ENCODE measurements around the gene RASSF8. TPM values are rescaled to one million over a fixed set of nuclear protein-coding genes. Genes with fewer than 3 reads are reported as not detected.

RASSF8 gene
- total RNA-seq, 1 experiment from 2014 or later, result 21.2 TPM

GRCh38 chr12:25960961-25961360 is 2.5 kb downstream of the RASSF8 start:
- DNase-seq (ENCODE audit: low spot score), result no peak

- DNase-seq (ENCODE audit: low spot score), result no peak
These were observed 4.5 kb downstream of the RASSF8 start for GRCh38 chr12:25962932-25963525.

- DNase-seq (ENCODE audit: low spot score), result no peak
These were observed 7.2 kb downstream of the RASSF8 start for GRCh38 chr12:25965682-25966081.

GRCh38 chr12:25970082-25970481 is 11.6 kb downstream of the RASSF8 start:
- peak; percentile 63 for DNase-seq (ENCODE audit: low spot score)

GRCh38 chr12:25970916-25971653 is 12.6 kb downstream of the RASSF8 start:
- no peak for DNase-seq (ENCODE audit: low spot score)

GRCh38 chr12:25971654-25972041 is 13.2 kb downstream of the RASSF8 start:
- DNase-seq (ENCODE audit: low spot score), result no peak

- DNase-seq (ENCODE audit: low spot score), result no peak
These were observed 14.3 kb downstream of the RASSF8 start for GRCh38 chr12:25972783-25973182.

- no peak for DNase-seq (ENCODE audit: low spot score)
These were observed 16.7 kb downstream of the RASSF8 start for GRCh38 chr12:25975179-25975578.

GRCh38 chr12:25975682-25976081 is 17.2 kb downstream of the RASSF8 start:
- no peak for DNase-seq (ENCODE audit: low spot score)

GRCh38 chr12:25976289-25976688 is 17.8 kb downstream of the RASSF8 start:
- peak; percentile 80 for DNase-seq (ENCODE audit: low spot score)

- DNase-seq (ENCODE audit: low spot score), result peak; percentile 66
These were observed 18.6 kb downstream of the RASSF8 start for GRCh38 chr12:25977047-25977446.

GRCh38 chr12:25979059-25979458 is 20.6 kb downstream of the RASSF8 start:
- DNase-seq (ENCODE audit: low spot score), result no peak

- no peak for DNase-seq (ENCODE audit: low spot score)
These were observed 21.1 kb downstream of the RASSF8 start for GRCh38 chr12:25979563-25979962.

GRCh38 chr12:25980035-25980434 is 21.6 kb downstream of the RASSF8 start:
- DNase-seq (ENCODE audit: low spot score), result no peak

GRCh38 chr12:25981597-25981996 is 23.1 kb downstream of the RASSF8 start:
- no peak for DNase-seq (ENCODE audit: low spot score)

GRCh38 chr12:25982416-25982815 is 23.9 kb downstream of the RASSF8 start:
- no peak for DNase-seq (ENCODE audit: low spot score)

GRCh38 chr12:25983625-25984024 is 25.1 kb downstream of the RASSF8 start:
- no peak for DNase-seq (ENCODE audit: low spot score)

- no peak for DNase-seq (ENCODE audit: low spot score)
These were observed 26.3 kb downstream of the RASSF8 start for GRCh38 chr12:25984759-25985158.

- DNase-seq (ENCODE audit: low spot score), result no peak
These were observed 27.1 kb downstream of the RASSF8 start for GRCh38 chr12:25985316-25986175.

- no peak for DNase-seq (ENCODE audit: low spot score)
These were observed 27.7 kb downstream of the RASSF8 start for GRCh38 chr12:25986180-25986579.

- no peak for DNase-seq (ENCODE audit: low spot score)
These were observed 30.0 kb downstream of the RASSF8 start for GRCh38 chr12:25988505-25988904.

GRCh38 chr12:25990495-25990894 is 32.0 kb downstream of the RASSF8 start:
- DNase-seq (ENCODE audit: low spot score), result no peak

Measured in A172 (cell line).